C4-2B (cell line): ENCODE measurements around the gene FBXO31.

Experiments used
- CTCF ChIP-seq: fragments of 450-650 bp; conservative IDR thresholded peaks from 2 replicates; pipeline ENCODE4 v1.5.1; 2017; ENCODE audit warnings: mild to moderate bottlenecking
- ZFX ChIP-seq: fragments of 450-650 bp; IDR thresholded peaks from 2 replicates; pipeline ENCODE4 v1.6.1; 2017

- TF ChIP-seq CTCF (no peak), ZFX (no peak)
These were observed 13.5 kb downstream of the FBXO31 start for GRCh38 chr16:87369796-87370719.
